OCI-LY1 (cell line): ENCODE measurements around the gene TOMM5.

Experiments
- H2AFZ ChIP-seq: fragments of 200-600 bp; sonication (generic), shearing (Covaris generic); 2 replicates; pipeline ENCODE4 v1.6.0; 2014; ENCODE audit warnings: antibody characterized with exemption, mild to moderate bottlenecking, low read length
- H3F3A ChIP-seq: fragments of 200-600 bp; sonication (generic), shearing (Covaris generic); 2 replicates; pipeline ENCODE4 v1.6.0; 2014; ENCODE audit warnings: mild to moderate bottlenecking, antibody characterized with exemption, low read length, moderate library complexity; ENCODE audit not compliant: insufficient read depth
- H3K27ac ChIP-seq: fragments of 200-600 bp; sonication (generic); 2 replicates; pipeline ENCODE4 v1.5.1; 2014; ENCODE audit warnings: low read length, mixed run types, mild to moderate bottlenecking, low read depth; ENCODE audit not compliant: poor library complexity, severe bottlenecking
- H3K27me3 ChIP-seq: fragments of 200-600 bp; sonication (generic); 2 replicates; pipeline ENCODE4 v1.6.0; 2014; ENCODE audit warnings: antibody characterized with exemption, mild to moderate bottlenecking, low read length, moderate library complexity; ENCODE audit not compliant: insufficient read depth
- H3K36me3 ChIP-seq: fragments of 200-600 bp; sonication (generic); 2 replicates; pipeline ENCODE4 v1.6.1; 2014; ENCODE audit warnings: mild to moderate bottlenecking, antibody characterized with exemption, low read length, moderate library complexity, mixed read lengths; ENCODE audit not compliant: insufficient read depth
- H3K4me1 ChIP-seq: fragments of 200-600 bp; sonication (generic); 2 replicates; pipeline ENCODE4 v1.5.1; 2014; ENCODE audit warnings: mild to moderate bottlenecking, low read length, moderate library complexity; ENCODE audit not compliant: insufficient read depth, severe bottlenecking
- H3K4me2 ChIP-seq: fragments of 200-600 bp; sonication (generic), shearing (Covaris generic); 2 replicates; pipeline ENCODE4 v1.6.1; 2014; ENCODE audit warnings: low read length
- H3K4me3 ChIP-seq: fragments of 200-600 bp; sonication (generic); 2 replicates; pipeline ENCODE4 v1.5.1; 2014; ENCODE audit warnings: low read length, low read depth, mild to moderate bottlenecking, mixed read lengths; ENCODE audit not compliant: poor library complexity, severe bottlenecking
- H3K79me2 ChIP-seq: fragments of 200-600 bp; shearing (Covaris generic); 2 replicates; pipeline ENCODE4 v1.6.1; 2016; ENCODE audit warnings: mixed run types, low read length, mixed read lengths; ENCODE audit not compliant: insufficient read depth
- H3K9ac ChIP-seq: fragments of 200-600 bp; sonication (generic), shearing (Covaris generic); 2 replicates; pipeline ENCODE4 v1.6.1; 2014; ENCODE audit warnings: mild to moderate bottlenecking, low read length, mixed read lengths
- H3K9me2 ChIP-seq: fragments of 200-600 bp; sonication (generic), shearing (Covaris generic); 2 replicates; pipeline ENCODE4 v1.6.1; 2014; ENCODE audit warnings: low read depth, mild to moderate bottlenecking, low read length, mixed read lengths
- H3K9me3 ChIP-seq: fragments of 200-600 bp; shearing (Covaris generic); 2 replicates; pipeline ENCODE4 v1.6.1; 2014; ENCODE audit warnings: low read length, mixed read lengths
- H4K20me1 ChIP-seq: fragments of 200-600 bp; sonication (generic), shearing (Covaris generic); 2 replicates; pipeline ENCODE4 v1.6.0; 2016; ENCODE audit warnings: mild to moderate bottlenecking, low read length; ENCODE audit not compliant: insufficient read depth
- EZH2 ChIP-seq: fragments of 200-600 bp; sonication (generic), shearing (Covaris generic); IDR thresholded peaks from 2 replicates; pipeline ENCODE4 v1.8.0; 2017; ENCODE audit warnings: borderline replicate concordance, mixed run types, mild to moderate bottlenecking, antibody characterized with exemption, low read length, moderate library complexity, mixed read lengths
- TF ChIP-seq, protein P1 (sequence below): fragments of 200-600 bp; sonication (generic), shearing (Covaris generic); IDR thresholded peaks from 2 replicates; pipeline ENCODE4 v1.5.1; 2017; ENCODE audit warnings: mild to moderate bottlenecking, antibody characterized with exemption, low read length, moderate library complexity, mixed read lengths

TOMM5 gene

DNA sequence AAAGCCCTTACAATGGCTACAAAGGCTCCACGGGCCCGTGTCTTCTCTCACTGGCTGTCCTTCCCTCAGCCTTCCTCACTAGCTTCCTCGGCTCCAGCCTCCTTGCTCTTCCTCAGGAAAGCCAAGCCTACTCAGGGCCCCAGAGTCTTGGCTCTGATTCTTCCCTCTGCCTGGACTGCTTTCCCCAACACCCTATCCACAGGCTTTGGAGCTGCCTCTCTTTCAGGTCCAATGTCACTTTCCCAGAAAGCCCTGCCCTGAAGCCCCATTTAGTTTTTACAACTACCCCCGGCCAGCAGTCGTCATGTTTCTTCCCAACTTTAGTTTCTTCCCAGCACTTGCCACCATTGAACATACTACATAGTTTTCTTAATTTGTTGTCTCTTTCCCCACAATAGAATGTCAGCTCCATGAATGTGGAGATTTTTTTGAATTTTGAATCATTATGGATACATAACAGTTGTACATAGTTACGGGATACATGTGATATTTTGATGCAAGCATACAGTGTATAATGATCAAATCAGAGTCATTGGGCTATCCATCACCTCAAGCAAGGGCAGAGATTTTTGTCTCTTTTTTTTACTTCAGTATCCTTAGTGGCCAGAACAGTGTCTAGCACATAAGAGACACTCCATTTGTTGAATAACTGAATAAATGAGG is 17.5 kb upstream of the TOMM5 start:
- H2AFZ ChIP-seq = no peak overlapping the region
- no peak overlapping the region for H3K4me2 ChIP-seq
- H3K9me3 ChIP-seq = no peaks in the 10 kb centered on the region

DNA sequence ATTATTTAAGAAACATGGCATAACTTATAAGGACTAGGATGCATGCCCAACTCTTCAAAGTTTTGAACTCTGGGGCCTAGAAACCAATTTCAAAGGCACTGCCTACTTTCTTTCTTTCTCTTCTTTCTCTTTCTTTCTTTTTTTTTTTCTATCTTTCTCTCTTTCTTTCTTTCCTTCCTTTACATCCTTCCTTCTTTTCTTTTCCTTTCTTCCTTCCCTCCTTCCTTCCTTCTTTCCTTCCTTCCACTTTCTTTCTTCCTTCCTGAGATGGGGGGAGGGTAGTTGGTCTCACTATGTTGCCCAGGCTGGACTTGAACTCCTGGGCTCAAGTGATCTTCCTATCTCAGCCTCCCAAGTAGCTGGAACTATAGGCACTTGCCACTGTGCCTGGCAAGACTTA is 15.9 kb upstream of the TOMM5 start:
- H3K79me2 ChIP-seq = no peaks in the 10 kb centered on the region
- no peak overlapping the region for H2AFZ ChIP-seq
- no peaks in the 10 kb centered on the region; the same call in 1 of the 2 replicates for H3K27me3 ChIP-seq
- H3K9me3 ChIP-seq = no peaks in the 10 kb centered on the region
- H3K4me1 ChIP-seq = no peaks in the 10 kb centered on the region
- no peak overlapping the region for H3K4me2 ChIP-seq
- no peaks in the 10 kb centered on the region for H3K36me3 ChIP-seq
- no peak overlapping the region for H3K4me3 ChIP-seq
- no peaks in the 10 kb centered on the region for H4K20me1 ChIP-seq
- H3K27ac ChIP-seq = no peak overlapping the region
- TF ChIP-seq, protein P1, sequence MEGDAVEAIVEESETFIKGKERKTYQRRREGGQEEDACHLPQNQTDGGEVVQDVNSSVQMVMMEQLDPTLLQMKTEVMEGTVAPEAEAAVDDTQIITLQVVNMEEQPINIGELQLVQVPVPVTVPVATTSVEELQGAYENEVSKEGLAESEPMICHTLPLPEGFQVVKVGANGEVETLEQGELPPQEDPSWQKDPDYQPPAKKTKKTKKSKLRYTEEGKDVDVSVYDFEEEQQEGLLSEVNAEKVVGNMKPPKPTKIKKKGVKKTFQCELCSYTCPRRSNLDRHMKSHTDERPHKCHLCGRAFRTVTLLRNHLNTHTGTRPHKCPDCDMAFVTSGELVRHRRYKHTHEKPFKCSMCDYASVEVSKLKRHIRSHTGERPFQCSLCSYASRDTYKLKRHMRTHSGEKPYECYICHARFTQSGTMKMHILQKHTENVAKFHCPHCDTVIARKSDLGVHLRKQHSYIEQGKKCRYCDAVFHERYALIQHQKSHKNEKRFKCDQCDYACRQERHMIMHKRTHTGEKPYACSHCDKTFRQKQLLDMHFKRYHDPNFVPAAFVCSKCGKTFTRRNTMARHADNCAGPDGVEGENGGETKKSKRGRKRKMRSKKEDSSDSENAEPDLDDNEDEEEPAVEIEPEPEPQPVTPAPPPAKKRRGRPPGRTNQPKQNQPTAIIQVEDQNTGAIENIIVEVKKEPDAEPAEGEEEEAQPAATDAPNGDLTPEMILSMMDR = no peak
- TF ChIP-seq EZH2 = no peak
- no peak overlapping the region for H3K9ac ChIP-seq
- H3F3A ChIP-seq = no peaks in the 10 kb centered on the region
- H3K9me2 ChIP-seq = no peaks in the 10 kb centered on the region

More for the DNA sequence above, 17.5 kb upstream of the TOMM5 start:
- no peaks in the 10 kb centered on the region for H3F3A ChIP-seq
- no peaks in the 10 kb centered on the region for H3K36me3 ChIP-seq
- H3K79me2 ChIP-seq = no peaks in the 10 kb centered on the region
- no peaks in the 10 kb centered on the region; the same call in 1 of the 2 replicates for H3K27me3 ChIP-seq
- H3K27ac ChIP-seq = no peak overlapping the region
- no peaks in the 10 kb centered on the region for H4K20me1 ChIP-seq
- H3K4me1 ChIP-seq = no peaks in the 10 kb centered on the region
- TF ChIP-seq, protein P1 = no peak
- no peak for TF ChIP-seq EZH2
- H3K4me3 ChIP-seq = no peak overlapping the region
- H3K9me2 ChIP-seq = no peaks in the 10 kb centered on the region
- H3K9ac ChIP-seq = no peak overlapping the region

DNA sequence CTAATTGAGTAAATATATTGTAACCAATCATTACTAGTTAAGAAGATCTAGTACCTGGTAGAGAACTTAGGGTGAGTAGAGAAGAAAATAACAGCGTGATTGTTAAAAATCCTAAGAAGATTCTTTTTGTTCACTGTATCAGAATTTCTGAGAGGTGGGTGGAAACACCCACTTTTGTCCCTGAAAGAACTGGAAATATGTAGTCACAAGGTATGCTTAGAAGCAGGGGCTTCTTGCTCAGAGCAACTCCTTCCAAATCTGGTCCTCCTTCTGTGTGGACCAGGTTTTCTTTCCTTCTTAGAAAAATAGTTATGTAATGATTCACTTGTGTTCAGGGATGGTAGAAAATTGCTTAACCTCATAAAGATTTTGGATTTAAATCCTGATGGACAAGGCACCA is 11.9 kb upstream of the TOMM5 start:
- no peak overlapping the region for H2AFZ ChIP-seq
- H3K36me3 ChIP-seq = no peaks in the 10 kb centered on the region
- TF ChIP-seq, protein P1 = no peak
- TF ChIP-seq EZH2 = no peak
- H3F3A ChIP-seq = no peaks in the 10 kb centered on the region
- no peaks in the 10 kb centered on the region for H4K20me1 ChIP-seq
- H3K9ac ChIP-seq = no peak overlapping the region
- no peak overlapping the region for H3K4me3 ChIP-seq
- H3K27me3 ChIP-seq = no peaks in the 10 kb centered on the region; the same call in 1 of the 2 replicates
- no peaks in the 10 kb centered on the region for H3K4me1 ChIP-seq
- no peaks in the 10 kb centered on the region for H3K9me3 ChIP-seq
- no peak overlapping the region for H3K4me2 ChIP-seq
- H3K27ac ChIP-seq = no peak overlapping the region
- no peaks in the 10 kb centered on the region for H3K9me2 ChIP-seq
- no peaks in the 10 kb centered on the region for H3K79me2 ChIP-seq
